HEK293 (cell line): ENCODE data around the gene DHX57.
A peak's percentile ranks its signal among the peaks of the same experiment; 100 is the strongest.

Source experiments
- CTCF ChIA-PET: fragments of 350-600 bp; formaldehyde crosslinking; extraction: SDS; loops from one replicate; lab custom pipeline; 2021; ENCODE audit warnings: antibody characterized with exemption; lab: Yijun Ruan, JAX
- POLR2A ChIA-PET: fragments of 300-600 bp; formaldehyde crosslinking; extraction: SDS; loops from one replicate; lab custom pipeline; 2020; ENCODE audit warnings: antibody characterized with exemption, inconsistent platforms; lab: Yijun Ruan, JAX
- H3K27ac ChIP-seq: fragments of 200-500 bp; sonication (Bioruptor generic); 2 replicates; pipeline ENCODE4 v1.5.1; 2014; ENCODE audit warnings: low read depth, low read length, control low read depth, inconsistent platforms; ENCODE audit errors: extremely low read depth
- H3K36me3 ChIP-seq, 2 experiments: fragments of 200-500 bp in 1 of 2; sonication (Bioruptor generic) in 1 of 2; 1 replicate in 1 of 2; 2 replicates in 1 of 2; pipeline ENCODE4 v1.5.1; 2014 to 2017; ENCODE audit warnings: inconsistent platforms in 2 of 2, low read length in 2 of 2; ENCODE audit not compliant: control insufficient read depth in 2 of 2, insufficient read depth in 1 of 2
- H3K4me1 ChIP-seq: fragments of 200-500 bp; sonication (Bioruptor generic); 2 replicates; pipeline ENCODE4 v1.5.1; 2014; ENCODE audit warnings: mild to moderate bottlenecking, low read length, inconsistent platforms; ENCODE audit not compliant: control insufficient read depth, insufficient read depth
- H3K4me3 ChIP-seq: 2 replicates; pipeline ENCODE4 v1.5.1; 2011; ENCODE audit warnings: low read depth, mild to moderate bottlenecking, control low read depth, low read length, moderate library complexity
- H3K9me3 ChIP-seq: fragments of 200-500 bp; sonication (Bioruptor generic); 2 replicates; pipeline ENCODE4 v1.5.1; 2014; ENCODE audit warnings: low read depth, low read length, inconsistent platforms; ENCODE audit not compliant: control insufficient read depth, insufficient read depth
- GLIS1 ChIP-seq: fragments of 450-650 bp; formaldehyde crosslinking; IDR thresholded peaks from 2 replicates; pipeline ENCODE4 v1.5.1; 2016; ENCODE audit warnings: missing biosample characterization, missing genetic modification characterization
- INSM2 ChIP-seq: fragments of 450-650 bp; formaldehyde crosslinking; IDR thresholded peaks from 2 replicates; pipeline ENCODE4 v1.5.1; 2016; ENCODE audit warnings: missing biosample characterization, missing genetic modification characterization
- MYNN ChIP-seq: fragments of 450-650 bp; formaldehyde crosslinking; IDR thresholded peaks from 2 replicates; pipeline ENCODE4 v1.5.1; 2016; ENCODE audit warnings: missing biosample characterization, missing genetic modification characterization, borderline replicate concordance
- OSR2 ChIP-seq: fragments of 450-650 bp; formaldehyde crosslinking; IDR thresholded peaks from 2 replicates; pipeline ENCODE4 v1.5.1; 2016; ENCODE audit warnings: missing biosample characterization, missing genetic modification characterization
- SP2 ChIP-seq: fragments of 450-650 bp; formaldehyde crosslinking; IDR thresholded peaks from 2 replicates; pipeline ENCODE4 v1.5.1; 2016; ENCODE audit warnings: missing biosample characterization, missing genetic modification characterization
- SP3 ChIP-seq: fragments of 450-650 bp; formaldehyde crosslinking; IDR thresholded peaks from 2 replicates; pipeline ENCODE4 v1.5.1; 2016; ENCODE audit warnings: missing biosample characterization, missing genetic modification characterization
- SP7 ChIP-seq: fragments of 450-650 bp; formaldehyde crosslinking; IDR thresholded peaks from 2 replicates; pipeline ENCODE4 v1.5.1; 2016; ENCODE audit warnings: missing biosample characterization, missing genetic modification characterization
- TRIM28 ChIP-seq: IDR thresholded peaks from 2 replicates; pipeline ENCODE4 v1.6.1; 2011; ENCODE audit warnings: low read length, control low read depth, borderline replicate concordance
- ZBTB11 ChIP-seq: fragments of 450-650 bp; formaldehyde crosslinking; conservative IDR thresholded peaks from 2 replicates; pipeline ENCODE4 v1.5.1; 2016; ENCODE audit warnings: low read depth, missing biosample characterization, missing genetic modification characterization
- ZBTB17 ChIP-seq: fragments of 450-650 bp; formaldehyde crosslinking; IDR thresholded peaks from 2 replicates; pipeline ENCODE4 v1.5.1; 2016; ENCODE audit warnings: missing biosample characterization, missing genetic modification characterization
- ZBTB26 ChIP-seq: fragments of 450-650 bp; formaldehyde crosslinking; optimal IDR thresholded peaks from 2 replicates; pipeline ENCODE3; 2016; ENCODE audit warnings: missing biosample characterization, mild to moderate bottlenecking, missing genetic modification characterization
- ZFP37 ChIP-seq: fragments of 450-650 bp; formaldehyde crosslinking; IDR thresholded peaks from 2 replicates; pipeline ENCODE4 v1.5.1; 2016; ENCODE audit warnings: missing biosample characterization, missing genetic modification characterization
- ZNF114 ChIP-seq: fragments of 450-650 bp; formaldehyde crosslinking; IDR thresholded peaks from 2 replicates; pipeline ENCODE4 v1.5.0; 2017; ENCODE audit warnings: missing biosample characterization, missing genetic modification characterization
- ZNF146 ChIP-seq: fragments of 450-650 bp; formaldehyde crosslinking; IDR thresholded peaks from 2 replicates; pipeline ENCODE4 v1.5.1; 2016; ENCODE audit warnings: missing biosample characterization, missing genetic modification characterization
- ZNF214 ChIP-seq: fragments of 450-650 bp; formaldehyde crosslinking; IDR thresholded peaks from 2 replicates; pipeline ENCODE4 v1.5.1; 2017; ENCODE audit warnings: missing biosample characterization, mild to moderate bottlenecking, missing genetic modification characterization, borderline replicate concordance
- ZNF23 ChIP-seq: fragments of 450-650 bp; formaldehyde crosslinking; IDR thresholded peaks from 2 replicates; pipeline ENCODE4 v1.5.1; 2016; ENCODE audit warnings: missing biosample characterization, missing genetic modification characterization, borderline replicate concordance
- ZNF366 ChIP-seq: fragments of 450-650 bp; formaldehyde crosslinking; conservative IDR thresholded peaks from 2 replicates; pipeline ENCODE4 v1.5.1; 2016; ENCODE audit warnings: missing biosample characterization, missing genetic modification characterization
- ZNF501 ChIP-seq: fragments of 450-650 bp; formaldehyde crosslinking; IDR thresholded peaks from 2 replicates; pipeline ENCODE4 v1.5.1; 2016; ENCODE audit warnings: missing biosample characterization, missing genetic modification characterization
- ZNF514 ChIP-seq: fragments of 450-650 bp; formaldehyde crosslinking; IDR thresholded peaks from 2 replicates; pipeline ENCODE4 v1.5.1; 2016; ENCODE audit warnings: missing biosample characterization, missing genetic modification characterization
- ZNF518A ChIP-seq: fragments of 450-650 bp; formaldehyde crosslinking; conservative IDR thresholded peaks from 2 replicates; pipeline ENCODE4 v1.5.1; 2016; ENCODE audit warnings: low read depth, missing biosample characterization, missing genetic modification characterization
- ZNF621 ChIP-seq: fragments of 450-650 bp; formaldehyde crosslinking; IDR thresholded peaks from 2 replicates; pipeline ENCODE4 v1.5.1; 2017; ENCODE audit warnings: missing biosample characterization, missing genetic modification characterization
- ZNF624 ChIP-seq: fragments of 450-650 bp; formaldehyde crosslinking; IDR thresholded peaks from 2 replicates; pipeline ENCODE4 v1.5.1; 2017; ENCODE audit warnings: missing biosample characterization, missing genetic modification characterization
- ZNF654 ChIP-seq: fragments of 450-650 bp; formaldehyde crosslinking; IDR thresholded peaks from 2 replicates; pipeline ENCODE4 v1.5.1; 2016; ENCODE audit warnings: low read depth, missing biosample characterization, missing genetic modification characterization
- ZXDB ChIP-seq: fragments of 450-650 bp; formaldehyde crosslinking; IDR thresholded peaks from 2 replicates; pipeline ENCODE4 v1.5.1; 2016; ENCODE audit warnings: missing biosample characterization, missing genetic modification characterization

DHX57 gene

GRCh38 chr2:38875576-38876367 lies at the start of gene DHX57, which contains the start of gene MORN2:
Gene DHX57, minus strand, starts transcription at chr2:38875934. Its CDS starts 7,529 bp downstream, at chr2:38868405.
Gene MORN2, plus strand, starts transcription at chr2:38875976.
- ChIA-PET POLR2A (interaction anchor here (0.6 to 1.8 kb wide), 4 partner anchors 66 to 125 kb away, joined by 4 to 22 read pairs (median 4); partner anchors contain the start of gene SRSF7), CTCF (interaction anchor here (0.6 to 1.2 kb wide), 5 partner anchors 73 to 954 kb away, joined by 3 to 5 read pairs (median 3); no protein-coding TSS in a partner anchor)
- H3K4me1 ChIP-seq: no peaks in the 10 kb centered on the region; the same call in 1 of the 2 replicates
- peak within 1 kb of the TSS; percentile 2; the same call in 1 of the 2 replicates for H3K27ac ChIP-seq
- H3K9me3 ChIP-seq: no peaks in the 10 kb centered on the region
- H3K36me3 ChIP-seq: peaks cover 0 to 4% of the 10 kb centered on the region in 2 experiments; a peak in 1 of 3 replicates
- peak within 1 kb of the TSS; percentile 91 for H3K4me3 ChIP-seq
- TF ChIP-seq SP7 (tag by site-specific recombination) (peak; percentile 48; the same call in 1 of the 2 replicates), ZBTB26 (peak; percentile 58), ZBTB17 (tag by site-specific recombination) (peak; percentile 97), GLIS1 (peak; percentile 38; the same call in 1 of the 2 replicates), ZNF514 (tag by site-specific recombination) (no peak), MYNN (tag by site-specific recombination) (no peak), INSM2 (tag by site-specific recombination) (no peak), ZFP37 (tag by site-specific recombination) (peak; percentile 71; the same call in 1 of the 2 replicates), ZNF501 (tag by site-specific recombination) (peak; percentile 87), ZNF366 (tag by site-specific recombination) (0 out of 2 replicates have a peak, but pooled peaks have one; percentile 9), SP3 (tag by site-specific recombination) (peak; percentile 43; the same call in 1 of the 2 replicates), ZNF114 (no peak), ZNF621 (tag by site-specific recombination) (no peak), ZNF23 (tag by site-specific recombination) (no peak), ZNF146 (tag by site-specific recombination) (no peak), ZXDB (peak; percentile 66), SP2 (tag by site-specific recombination) (peak; percentile 80), ZBTB11 (peak; percentile 72), ZNF214 (no peak), OSR2 (tag by site-specific recombination) (no peak), ZNF654 (tag by site-specific recombination) (no peak), ZNF518A (tag by site-specific recombination) (peak; percentile 91), ZNF624 (no peak), TRIM28 (peak; percentile 13; the same call in 1 of the 2 replicates)
